HG03097 (cell line): ENCODE results near the gene RABL6.
A peak's percentile ranks its signal among the peaks of the same experiment; 100 is the strongest.
"Not testable (repeated sequence)": the region's sequence is repeated elsewhere in the genome, so short reads cannot be mapped to it uniquely, and the experiment has no call there.

Source experiments
- ATAC-seq: cut with Tn5 transposase; IDR thresholded peaks from one replicate; pipeline ENCODE4 v1.9.1; 2021; ENCODE audit not compliant: unreplicated experiment, low FRiP score

The RABL6 gene

GRCh38 chr9:136833381-136834048, 25.8 kb downstream of the RABL6 start:
- not testable (repeated sequence) for ATAC-seq

GRCh38 chr9:136835162-136835931, 27.6 kb downstream of the RABL6 start:
- no peak for ATAC-seq

DNA sequence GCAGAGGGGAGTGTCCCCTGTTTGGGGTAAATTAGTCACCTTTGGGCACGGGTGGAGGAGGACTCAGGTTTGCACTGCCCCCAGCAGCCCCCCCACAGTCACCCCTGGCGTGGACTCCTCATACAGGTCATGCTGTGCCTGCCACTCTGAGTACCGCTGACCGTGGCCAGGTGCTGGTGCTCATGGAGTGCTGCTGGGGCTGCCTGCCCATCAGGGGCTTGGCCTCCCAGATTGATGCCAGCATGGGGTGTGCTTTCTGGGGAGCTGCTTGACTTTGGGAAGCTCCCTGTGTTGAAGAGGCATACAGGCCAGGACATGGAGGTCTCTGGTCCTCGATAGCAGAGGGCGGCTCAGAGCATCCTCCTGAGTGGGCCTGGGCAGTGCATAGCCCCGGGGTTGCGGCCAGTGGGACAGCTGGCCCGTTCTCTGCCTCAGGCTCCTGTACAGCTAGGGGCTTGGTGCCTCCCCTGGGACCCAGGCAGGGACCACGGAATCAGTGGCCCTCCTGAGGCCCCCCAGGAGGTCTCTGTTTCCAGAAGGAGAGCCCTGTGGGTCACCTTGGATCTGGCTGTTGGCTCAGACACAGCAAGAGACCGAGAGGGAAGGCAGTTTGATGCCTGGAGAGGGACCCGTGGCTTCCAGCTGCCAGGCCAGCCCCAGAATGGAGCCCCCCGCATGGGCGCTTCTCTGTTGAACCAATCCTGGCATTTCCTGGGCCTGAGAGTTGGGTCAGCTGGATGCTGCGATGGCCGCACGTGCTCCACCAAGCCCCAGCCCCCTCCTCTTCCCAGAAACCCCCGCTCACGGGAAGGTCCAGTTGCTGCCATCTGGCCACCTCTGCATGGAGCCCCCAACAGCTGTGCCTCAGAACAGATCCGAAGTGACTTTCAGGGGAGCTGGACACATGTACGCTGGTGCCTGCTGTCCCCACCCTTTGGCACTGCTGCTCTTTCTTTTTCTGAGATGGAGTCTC, 28.5 kb downstream of the RABL6 start:
- ATAC-seq: no peak

- no peak for ATAC-seq
Observed at GRCh38 chr9:136837146-136837855, 29.6 kb downstream of the RABL6 start.

DNA sequence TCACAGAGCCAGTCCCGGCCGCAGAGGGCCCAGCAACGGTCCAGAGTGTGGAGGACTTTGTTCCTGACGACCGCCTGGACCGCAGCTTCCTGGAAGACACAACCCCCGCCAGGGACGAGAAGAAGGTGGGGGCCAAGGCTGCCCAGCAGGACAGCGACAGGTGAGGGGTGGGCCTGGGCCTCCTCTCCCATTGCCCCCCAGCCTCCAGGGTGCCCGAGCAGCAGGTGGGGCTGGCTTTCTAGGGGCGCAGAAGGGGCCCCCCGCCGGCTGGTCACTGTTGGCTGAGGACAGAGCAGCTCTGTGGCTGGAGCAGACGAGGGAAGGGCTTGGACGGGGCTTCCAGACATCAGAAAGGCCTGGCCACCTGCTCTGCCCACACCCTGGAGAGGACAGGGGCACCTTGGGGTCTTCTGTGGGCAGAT, 30.1 kb downstream of the RABL6 start:
- not testable (repeated sequence) for ATAC-seq

DNA sequence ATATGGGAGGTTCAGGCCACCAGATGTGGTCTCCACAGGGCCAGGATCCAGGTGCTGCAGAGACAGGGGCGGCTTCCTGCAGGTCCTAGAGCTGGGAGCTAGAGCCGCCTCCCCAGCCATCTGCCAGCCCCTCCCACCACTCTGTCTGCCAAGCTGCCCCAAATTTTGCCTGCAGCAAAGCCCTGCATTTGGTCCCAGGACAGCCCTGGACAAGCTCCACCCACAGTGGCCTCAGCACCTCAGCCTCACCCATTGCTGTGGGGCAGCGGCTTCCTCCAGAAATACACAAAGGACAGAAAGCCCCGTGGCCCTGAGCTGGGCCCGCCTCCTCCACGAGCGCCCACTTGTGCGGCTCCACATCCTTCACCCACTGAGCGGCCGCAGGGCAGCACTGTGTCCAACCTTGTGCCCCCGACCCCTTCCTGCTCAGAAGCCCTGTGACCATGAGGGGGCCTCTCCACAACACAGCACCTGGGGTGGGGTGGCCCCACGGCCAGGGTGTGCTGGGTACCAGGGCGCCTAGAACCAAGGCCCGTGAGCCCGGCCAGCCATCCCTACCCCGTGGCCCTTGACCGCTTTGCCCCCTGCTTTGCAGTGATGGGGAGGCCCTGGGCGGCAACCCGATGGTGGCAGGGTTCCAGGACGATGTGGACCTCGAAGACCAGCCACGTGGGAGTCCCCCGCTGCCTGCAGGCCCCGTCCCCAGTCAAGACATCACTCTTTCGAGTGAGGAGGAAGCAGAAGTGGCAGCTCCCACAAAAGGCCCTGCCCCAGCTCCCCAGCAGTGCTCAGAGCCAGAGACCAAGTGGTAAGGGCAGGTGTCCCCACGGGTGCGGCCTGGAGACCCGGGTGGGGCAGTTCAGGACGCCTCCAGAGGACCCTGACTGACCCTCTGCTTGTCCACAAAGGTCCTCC, 30.8 kb downstream of the RABL6 start:
- no peak for ATAC-seq

DNA sequence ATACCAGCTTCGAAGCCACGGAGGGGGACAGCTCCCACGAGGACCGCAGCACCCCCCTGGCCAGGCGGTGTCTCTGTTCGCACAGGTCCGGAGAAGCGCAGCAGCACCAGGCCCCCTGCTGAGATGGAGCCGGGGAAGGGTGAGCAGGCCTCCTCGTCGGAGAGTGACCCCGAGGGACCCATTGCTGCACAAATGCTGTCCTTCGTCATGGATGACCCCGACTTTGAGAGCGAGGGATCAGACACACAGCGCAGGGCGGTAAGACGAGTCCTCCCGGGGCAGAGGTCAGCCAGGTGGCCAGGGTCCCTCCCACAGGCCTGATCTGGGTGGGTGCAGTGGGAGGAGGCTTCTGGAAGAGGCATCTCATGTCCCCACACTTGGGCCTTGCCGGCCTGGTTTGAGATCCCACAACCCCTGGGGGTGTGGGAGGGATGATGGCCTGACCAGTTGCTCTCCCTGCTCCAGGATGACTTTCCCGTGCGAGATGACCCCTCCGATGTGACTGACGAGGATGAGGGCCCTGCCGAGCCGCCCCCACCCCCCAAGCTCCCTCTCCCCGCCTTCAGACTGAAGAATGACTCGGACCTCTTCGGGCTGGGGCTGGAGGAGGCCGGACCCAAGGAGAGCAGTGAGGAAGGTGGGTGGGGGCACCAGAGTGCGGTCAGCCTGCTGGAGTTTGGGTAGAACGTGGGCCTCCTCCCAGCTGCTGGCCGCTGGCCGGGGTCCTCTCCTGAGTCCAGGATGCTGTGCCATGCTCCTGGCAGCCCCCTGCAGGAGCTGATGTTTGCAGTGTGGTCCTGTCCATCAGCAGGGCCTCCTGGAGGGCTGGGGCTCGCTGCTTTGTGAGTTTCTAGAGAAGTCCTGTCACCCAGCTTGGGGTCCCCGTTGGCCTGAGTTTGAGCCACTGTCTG, 31.7 kb downstream of the RABL6 start:
- no peak for ATAC-seq

DNA sequence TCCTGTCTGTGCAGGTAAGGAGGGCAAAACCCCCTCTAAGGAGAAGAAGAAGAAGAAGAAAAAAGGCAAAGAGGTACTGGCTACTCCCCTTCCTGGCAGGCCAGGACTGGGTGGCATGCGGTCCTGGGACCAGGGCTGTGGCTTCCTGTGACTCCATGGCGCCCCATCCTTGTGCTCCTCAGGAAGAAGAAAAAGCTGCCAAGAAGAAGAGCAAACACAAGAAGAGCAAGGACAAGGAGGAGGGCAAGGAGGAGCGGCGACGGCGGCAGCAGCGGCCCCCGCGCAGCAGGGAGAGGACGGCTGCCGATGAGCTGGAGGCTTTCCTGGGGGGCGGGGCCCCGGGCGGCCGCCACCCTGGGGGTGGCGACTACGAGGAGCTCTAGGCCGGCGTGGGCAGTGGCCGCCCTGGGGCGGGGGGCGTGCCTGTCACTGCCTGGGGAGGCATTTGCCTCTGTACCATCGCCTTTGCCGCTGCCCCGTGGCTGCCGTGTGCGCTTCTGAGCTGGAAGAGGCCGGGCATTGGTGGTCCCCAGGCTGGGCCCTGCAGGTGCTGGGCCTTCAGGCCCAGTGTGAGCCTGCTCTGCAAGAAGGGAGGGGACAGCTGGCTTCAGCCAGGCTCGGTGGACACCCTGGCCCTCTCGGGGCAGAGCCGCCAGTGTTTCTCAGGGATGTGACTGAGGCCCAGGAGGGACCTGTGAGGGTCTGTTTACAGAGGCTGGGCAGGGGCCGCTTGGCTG, 32.6 kb downstream of the RABL6 start:
- ATAC-seq: no peak

GRCh38 chr9:136840877-136841645, 33.3 kb downstream of the RABL6 start:
- no peak for ATAC-seq

DNA sequence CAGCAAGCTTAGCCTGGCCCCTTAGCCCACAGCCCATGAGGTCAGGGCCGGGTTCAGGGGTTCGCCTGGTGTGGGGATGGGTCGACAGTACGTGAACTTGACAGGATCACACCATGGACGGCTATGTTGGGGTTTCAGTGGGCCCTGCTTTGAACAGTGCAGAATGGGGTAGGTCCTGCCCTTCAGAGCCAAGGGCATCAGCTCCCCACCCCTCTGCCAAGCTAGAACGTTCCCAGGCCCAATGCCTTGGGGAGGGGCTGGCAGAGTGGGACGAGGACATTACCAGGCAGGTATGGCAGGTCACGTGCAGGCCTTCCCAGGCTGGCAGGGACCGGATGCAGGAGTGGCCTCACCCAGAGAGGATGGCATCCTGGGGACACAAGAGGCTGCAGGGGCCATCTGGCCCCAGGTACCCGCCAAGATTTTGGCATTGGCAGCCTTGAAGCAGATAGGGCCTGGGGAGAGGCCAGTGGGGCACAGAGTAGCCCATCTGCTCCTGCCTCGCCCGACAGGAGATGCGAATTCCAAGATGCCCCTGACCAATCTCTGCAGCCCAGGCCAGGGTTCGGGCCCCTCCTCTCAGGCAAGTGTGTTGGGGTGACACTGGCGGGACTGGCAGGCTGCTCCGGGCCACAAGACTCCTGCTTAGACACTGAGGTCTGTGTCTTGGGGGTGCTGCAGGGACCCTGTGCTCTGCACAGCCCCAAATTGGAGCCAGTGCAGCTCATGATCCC, 34.1 kb downstream of the RABL6 start:
- ATAC-seq: not testable (repeated sequence)

DNA sequence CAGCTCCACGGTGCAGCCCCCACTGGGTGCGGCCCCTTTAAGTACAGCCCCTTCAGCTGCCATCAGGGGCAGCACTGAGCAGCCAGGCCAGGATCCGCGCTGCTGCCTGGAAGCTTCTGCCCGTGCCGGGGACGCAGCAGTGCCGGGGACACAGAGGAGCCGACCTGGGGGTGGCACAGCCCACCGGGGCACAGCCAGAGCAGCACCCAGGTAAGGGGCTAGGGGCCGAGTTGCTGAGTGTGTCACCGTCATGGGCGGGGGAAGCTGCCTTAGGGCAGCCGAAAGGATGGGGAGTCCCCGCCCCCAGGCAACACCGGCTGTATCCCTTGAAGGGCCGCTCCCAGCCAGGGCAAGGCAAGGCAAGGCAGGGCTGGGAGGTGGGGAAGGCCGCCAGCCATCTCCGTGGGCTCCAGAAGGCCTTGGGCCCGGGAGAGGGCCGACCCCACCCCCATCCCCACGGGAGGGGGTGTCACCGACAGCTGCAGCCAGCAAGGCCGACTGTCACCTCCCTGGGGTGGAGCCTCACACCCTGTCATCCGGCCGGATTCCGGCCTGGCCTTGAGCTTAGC, 34.7 kb downstream of the RABL6 start, which contains the start of gene AJM1:
AJM1 (plus strand) TSS at position 99 of the 569 bp plus-strand sequence. CDS start 1,937 bp downstream, outside the sequence.
- peak; percentile 49 for ATAC-seq

GRCh38 chr9:136843159-136843800, 35.5 kb downstream of the RABL6 start:
- ATAC-seq: not testable (repeated sequence)

GRCh38 chr9:136843801-136844740, 36.3 kb downstream of the RABL6 start:
- not testable (repeated sequence) for ATAC-seq
